ENCODE results near the gene EPDR1. TPM values are rescaled to one million over a fixed set of nuclear protein-coding genes. Genes with fewer than 3 reads are reported as not detected.

The EPDR1 gene
- total RNA-seq, 1 donor from 2014 or later, result 6.1 TPM

DNA sequence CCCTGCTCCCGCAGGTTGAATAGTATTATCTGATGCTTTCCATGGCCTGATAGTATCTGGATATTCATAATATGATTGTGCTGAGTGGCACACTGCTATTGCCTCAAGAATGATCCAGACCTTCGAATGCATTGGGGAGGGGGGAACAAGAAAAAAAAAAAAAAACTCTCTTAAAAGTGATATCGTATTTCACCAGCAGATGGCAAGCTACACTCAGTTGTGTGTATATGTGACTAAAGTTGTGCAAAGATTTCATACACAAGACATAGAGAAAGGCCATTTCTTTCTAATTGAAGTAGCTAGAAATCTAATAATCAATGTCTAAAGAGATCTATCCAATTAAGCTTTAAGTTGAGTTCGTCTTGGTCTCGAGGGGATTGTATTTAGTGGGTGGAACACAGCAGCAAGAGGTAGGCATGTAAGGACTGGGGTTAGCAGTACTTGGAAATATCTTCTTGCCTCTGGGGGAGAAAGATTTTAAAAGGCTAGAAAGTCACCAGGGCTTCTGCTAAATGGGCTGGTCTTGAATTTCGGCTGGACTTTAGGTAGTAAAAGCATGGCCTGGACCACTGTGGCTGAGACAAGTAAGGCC lies 19.1 kb upstream of the EPDR1 start:
- no peak for DNase-seq (ENCODE audit: extremely low spot score, unreplicated experiment)
- peaks cover 4% of the 10 kb centered on the region for H3K27me3 Mint-ChIP-seq
- no peaks in the 10 kb centered on the region for H3K36me3 Mint-ChIP-seq
- H3K4me3 Mint-ChIP-seq, result no peak overlapping the region
- no peaks in the 10 kb centered on the region for H3K9me3 Mint-ChIP-seq
- H3K27ac Mint-ChIP-seq, result no peak overlapping the region
- TF ChIP-seq, protein P1, sequence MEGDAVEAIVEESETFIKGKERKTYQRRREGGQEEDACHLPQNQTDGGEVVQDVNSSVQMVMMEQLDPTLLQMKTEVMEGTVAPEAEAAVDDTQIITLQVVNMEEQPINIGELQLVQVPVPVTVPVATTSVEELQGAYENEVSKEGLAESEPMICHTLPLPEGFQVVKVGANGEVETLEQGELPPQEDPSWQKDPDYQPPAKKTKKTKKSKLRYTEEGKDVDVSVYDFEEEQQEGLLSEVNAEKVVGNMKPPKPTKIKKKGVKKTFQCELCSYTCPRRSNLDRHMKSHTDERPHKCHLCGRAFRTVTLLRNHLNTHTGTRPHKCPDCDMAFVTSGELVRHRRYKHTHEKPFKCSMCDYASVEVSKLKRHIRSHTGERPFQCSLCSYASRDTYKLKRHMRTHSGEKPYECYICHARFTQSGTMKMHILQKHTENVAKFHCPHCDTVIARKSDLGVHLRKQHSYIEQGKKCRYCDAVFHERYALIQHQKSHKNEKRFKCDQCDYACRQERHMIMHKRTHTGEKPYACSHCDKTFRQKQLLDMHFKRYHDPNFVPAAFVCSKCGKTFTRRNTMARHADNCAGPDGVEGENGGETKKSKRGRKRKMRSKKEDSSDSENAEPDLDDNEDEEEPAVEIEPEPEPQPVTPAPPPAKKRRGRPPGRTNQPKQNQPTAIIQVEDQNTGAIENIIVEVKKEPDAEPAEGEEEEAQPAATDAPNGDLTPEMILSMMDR (conservative IDR thresholded peaks at IDR 0.05), result peak; percentile 81
- H3K4me1 Mint-ChIP-seq (ENCODE audit: unreplicated experiment), result peaks cover 6% of the 10 kb centered on the region

DNA sequence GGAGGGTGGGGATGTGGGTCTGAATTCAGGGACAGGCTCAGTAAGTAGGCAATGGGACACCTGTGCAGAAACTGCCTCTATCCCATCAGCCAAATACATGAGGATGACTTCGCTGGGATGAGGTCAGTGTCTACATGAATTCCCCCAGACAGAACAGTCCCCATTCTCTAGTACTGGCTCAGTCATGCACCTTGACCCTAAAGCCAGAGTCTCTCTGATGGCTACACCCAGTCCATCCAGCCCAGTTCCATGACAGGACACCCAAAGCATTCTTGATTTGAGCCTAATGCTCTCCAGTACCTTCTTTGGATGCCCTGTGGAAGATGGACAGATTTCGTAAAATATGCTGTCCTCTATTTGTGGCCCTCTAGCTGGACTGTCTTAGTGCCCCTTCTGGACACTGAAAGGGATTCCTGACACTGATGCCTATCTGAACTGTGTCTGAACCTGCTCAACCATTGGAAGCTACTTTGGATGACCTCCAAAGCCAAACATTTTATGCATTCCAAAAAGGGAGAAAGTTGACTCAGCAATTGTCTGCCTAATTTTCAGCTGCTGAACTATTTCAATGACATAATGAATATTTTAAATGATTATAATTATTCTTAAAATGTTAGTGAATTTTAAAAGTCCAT lies 18.4 kb upstream of the EPDR1 start:
- peaks cover 6% of the 10 kb centered on the region for H3K4me1 Mint-ChIP-seq (ENCODE audit: unreplicated experiment)
- no peak for DNase-seq (ENCODE audit: extremely low spot score, unreplicated experiment)
- no peak overlapping the region for H3K27ac Mint-ChIP-seq
- no peak overlapping the region for H3K4me3 Mint-ChIP-seq
- no peaks in the 10 kb centered on the region for H3K9me3 Mint-ChIP-seq
- TF ChIP-seq, protein P1 (conservative IDR thresholded peaks at IDR 0.05), result no peak
- no peaks in the 10 kb centered on the region for H3K36me3 Mint-ChIP-seq
- H3K27me3 Mint-ChIP-seq, result peaks cover 4% of the 10 kb centered on the region

DNA sequence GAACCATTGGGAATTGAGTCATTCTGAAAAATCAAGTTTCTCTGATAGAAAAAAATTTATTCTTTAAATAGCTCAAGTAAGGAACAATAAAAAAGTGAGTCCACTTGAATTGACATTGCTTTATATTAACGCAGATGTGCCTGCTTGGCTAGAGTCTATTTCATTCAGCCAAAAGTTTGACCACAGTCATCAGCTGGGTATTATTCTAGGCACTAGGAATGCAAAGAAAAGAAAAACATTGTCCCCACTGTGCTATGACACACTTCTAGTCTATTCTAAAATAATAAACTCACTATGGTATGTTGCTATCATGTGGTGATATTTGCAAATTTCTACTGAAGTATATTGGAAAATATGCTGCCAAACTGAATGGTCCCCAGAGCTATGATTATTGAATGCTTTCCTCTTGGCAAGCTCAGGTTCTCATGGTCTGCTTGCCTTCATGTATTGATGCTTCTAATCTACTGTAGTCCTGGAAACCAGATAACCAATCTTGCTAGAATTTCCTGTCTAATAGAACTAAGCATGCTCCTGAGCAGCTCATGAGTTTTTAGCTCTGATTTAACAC lies 12.1 kb upstream of the EPDR1 start:
- H3K4me3 Mint-ChIP-seq, result no peak overlapping the region
- peaks cover 11% of the 10 kb centered on the region for H3K27me3 Mint-ChIP-seq
- no peaks in the 10 kb centered on the region for H3K9me3 Mint-ChIP-seq
- H3K27ac Mint-ChIP-seq, result no peak overlapping the region
- no peaks in the 10 kb centered on the region for H3K36me3 Mint-ChIP-seq
- TF ChIP-seq, protein P1 (conservative IDR thresholded peaks at IDR 0.05), result no peak
- H3K4me1 Mint-ChIP-seq (ENCODE audit: unreplicated experiment), result peaks cover 6% of the 10 kb centered on the region
- DNase-seq (ENCODE audit: extremely low spot score, unreplicated experiment), result no peak

DNA sequence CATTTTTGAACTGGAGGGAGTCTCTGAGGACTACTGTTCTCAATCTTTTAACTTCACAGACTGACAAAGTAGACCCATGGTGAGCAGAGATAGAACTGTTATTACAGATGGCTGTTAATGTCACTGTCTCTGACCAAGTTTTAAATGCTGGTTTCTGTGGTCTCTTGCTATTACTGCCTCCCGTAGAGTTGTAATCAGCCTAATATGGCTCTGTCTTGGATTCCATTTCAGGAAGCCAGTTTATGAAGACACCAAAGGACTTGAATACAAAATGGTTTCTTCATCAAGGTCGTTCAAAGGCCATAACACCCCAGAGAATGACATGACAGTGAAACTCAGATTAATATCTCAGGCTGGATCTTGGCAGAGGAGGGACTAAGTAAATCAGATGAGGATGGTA lies 7.7 kb upstream of the EPDR1 start:
- H3K4me1 Mint-ChIP-seq (ENCODE audit: unreplicated experiment), result peaks cover 16% of the 10 kb centered on the region
- no peaks in the 10 kb centered on the region for H3K9me3 Mint-ChIP-seq
- H3K4me3 Mint-ChIP-seq, result no peak overlapping the region
- H3K36me3 Mint-ChIP-seq, result no peaks in the 10 kb centered on the region
- H3K27me3 Mint-ChIP-seq, result peaks cover 43% of the 10 kb centered on the region
- TF ChIP-seq, protein P1 (conservative IDR thresholded peaks at IDR 0.05), result no peak
- H3K27ac Mint-ChIP-seq, result no peak overlapping the region
- DNase-seq (ENCODE audit: extremely low spot score, unreplicated experiment), result no peak

DNA sequence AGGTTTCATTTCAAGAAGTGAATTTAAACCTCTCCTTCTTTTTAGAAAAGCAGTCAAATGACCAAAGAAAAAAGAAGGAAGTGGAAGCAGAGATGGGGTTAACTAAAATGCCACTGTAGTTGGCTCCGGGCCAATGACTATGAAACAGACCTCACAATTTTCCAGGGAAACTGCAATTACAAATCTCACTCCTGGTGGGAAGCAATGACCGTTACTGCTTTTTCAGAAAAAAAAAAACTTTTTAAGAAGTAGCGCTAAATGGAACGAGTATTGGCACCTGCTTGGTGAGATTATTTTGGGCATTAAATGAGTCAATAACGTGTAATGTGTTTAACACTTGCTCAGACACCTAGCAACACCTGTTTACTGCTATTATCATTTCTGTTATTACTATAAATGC lies 5.0 kb upstream of the EPDR1 start:
- TF ChIP-seq, protein P1 (conservative IDR thresholded peaks at IDR 0.05), result no peak
- Mint-ChIP-seq H3K27ac (no peak overlapping the region), H3K4me3 (peak overlapping the region; percentile 50), H3K4me1 (ENCODE audit: unreplicated experiment) (peaks cover 19% of the 10 kb centered on the region), H3K36me3 (no peaks in the 10 kb centered on the region), H3K9me3 (peaks cover 7% of the 10 kb centered on the region), H3K27me3 (peaks cover 70% of the 10 kb centered on the region)
- no peak for DNase-seq (ENCODE audit: extremely low spot score, unreplicated experiment)

Measured in type B pancreatic cell (in vitro differentiated cells).